Measurements from ENCODE around the gene CROCC2.

Gene CROCC2

DNA sequence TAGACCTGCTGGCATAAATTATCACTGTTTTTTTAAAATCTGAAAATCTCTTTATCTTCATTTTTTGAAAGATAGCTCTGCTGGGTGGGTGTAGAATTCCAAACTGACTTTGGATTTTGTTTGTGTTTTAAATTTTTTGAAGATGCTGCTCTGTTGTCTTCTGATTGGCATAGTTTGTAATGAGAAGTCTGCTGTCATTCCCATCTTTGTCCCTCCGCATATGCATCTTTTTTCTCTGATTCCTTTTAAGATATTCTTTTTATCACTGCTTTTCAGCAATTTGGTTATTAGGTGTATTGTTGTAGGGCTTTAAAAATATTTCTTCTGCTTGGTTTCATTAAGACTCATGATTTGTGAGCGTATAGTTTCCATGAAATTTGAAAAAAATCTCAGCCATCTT, 99.4 kb downstream of the CROCC2 start:
- DNase-seq = no peak

DNA sequence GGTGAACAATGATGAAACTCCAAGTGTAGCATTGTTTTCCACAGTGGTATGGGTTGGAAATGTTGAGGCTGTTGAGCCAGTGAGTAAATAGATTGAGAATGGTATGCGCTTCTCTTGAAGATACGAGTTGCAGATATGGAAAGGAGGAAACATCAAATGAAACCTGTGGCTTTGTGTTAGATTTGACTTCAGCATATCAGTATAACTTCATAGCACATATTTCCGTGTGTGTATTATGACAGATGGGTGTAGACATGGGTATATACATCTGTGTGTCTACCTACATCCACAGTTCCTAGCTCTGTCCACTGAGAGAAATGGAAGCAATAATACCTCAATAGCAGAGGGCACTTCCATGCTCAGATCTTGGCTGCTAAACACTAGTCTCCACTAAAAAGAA, 100.3 kb downstream of the CROCC2 start:
- no peak for DNase-seq

DNA sequence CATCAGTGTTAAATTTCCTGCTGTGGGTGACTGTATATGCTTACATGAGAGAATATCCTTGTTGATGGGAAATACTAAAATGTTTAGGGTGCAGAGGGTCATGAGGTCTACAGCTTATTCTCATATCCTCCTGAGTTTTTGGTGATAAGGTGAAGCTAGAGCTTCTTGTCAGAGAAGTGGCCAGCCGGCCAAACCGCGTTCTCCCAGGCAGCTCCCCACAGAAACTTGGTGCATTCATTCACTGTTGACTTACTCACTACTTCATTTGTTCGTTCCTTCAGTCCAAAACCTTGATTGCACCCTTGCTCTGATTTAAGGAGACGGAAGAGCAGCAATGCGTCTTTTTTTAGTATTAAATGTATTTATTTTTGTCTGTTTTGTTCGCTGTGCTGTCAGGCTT, 101.0 kb downstream of the CROCC2 start:
- no peak for DNase-seq

DNA sequence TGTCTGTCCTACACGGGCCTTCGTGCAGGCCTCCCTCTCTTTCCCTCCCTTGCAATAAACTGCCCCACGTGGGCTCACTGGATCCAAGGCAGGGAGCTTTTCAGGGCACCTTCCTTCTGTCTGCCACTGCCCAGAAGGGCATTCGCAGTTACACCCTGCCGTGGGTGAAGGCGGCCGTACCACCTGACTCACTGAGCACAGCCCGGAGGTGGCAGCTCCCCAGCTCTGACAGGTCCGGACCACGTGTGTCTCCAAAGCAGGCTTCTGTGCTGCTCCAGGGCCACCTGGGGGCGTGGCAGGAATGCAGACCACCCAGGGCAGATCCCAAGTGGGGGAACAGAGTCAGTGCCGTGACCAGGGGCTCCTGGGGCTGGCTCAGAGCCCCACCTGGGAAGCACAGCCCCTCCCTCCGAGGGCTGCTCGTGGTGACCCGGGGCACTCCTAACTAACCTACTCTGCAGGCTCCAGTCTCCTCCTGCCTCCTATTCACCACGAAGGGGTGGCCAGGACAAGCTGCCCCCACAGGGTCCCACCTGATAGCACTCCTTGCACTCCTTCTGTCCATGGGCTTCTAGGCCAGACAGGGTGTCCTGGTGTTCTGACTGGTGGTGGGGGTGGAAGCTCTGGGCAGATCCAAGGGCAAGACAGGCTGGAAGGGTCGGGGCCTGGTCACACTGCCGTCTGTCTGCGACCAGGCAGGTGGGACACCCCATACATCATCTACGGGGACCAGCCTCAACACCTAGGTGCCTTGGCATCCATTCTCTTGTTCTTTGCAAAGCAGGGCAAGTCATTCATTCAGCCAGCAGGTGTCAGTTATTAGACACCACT, 102.0 kb downstream of the CROCC2 start:
- DNase-seq = no peak

DNA sequence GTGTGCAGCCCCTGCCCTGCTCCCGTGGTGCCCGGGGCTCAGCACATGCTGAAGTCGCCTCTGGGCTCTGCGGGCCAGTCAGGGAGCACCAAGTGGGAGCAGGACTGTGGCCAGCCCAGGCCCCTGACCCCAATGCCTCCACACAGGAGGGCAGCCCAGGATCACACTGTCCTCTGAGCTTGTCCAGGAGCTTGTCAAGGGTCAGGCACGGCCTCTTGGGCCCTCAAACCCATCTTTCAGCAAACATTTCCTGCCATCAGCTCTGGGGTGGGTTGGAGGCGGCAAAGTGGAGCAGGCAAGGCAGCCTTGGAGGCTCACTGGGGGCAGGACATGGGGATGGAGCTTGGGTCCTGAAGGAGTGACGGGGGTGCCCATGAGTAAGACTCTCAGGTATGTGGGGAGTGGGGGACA, 102.6 kb downstream of the CROCC2 start:
- no peak for DNase-seq

DNA sequence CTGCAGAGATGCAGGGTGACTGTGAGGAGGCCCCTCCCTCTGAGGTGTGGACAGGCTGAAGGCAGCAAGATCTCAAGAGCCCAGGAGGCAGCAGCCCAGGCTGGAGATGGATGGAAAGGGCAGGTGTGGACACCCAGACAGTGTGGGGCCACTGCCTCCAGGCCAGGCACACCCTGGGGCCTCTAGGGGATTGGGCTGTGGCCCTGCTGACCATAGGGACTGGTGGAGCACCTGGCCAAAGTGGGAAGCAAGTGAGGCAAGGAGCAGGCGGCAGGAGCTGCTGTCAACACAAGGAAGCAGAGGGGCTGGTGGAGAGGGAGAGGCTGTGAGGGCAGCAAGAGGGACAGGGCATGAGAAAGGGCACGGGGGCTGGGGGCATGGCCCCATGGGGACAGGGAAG, 103.1 kb downstream of the CROCC2 start:
- no peak for DNase-seq

DNA sequence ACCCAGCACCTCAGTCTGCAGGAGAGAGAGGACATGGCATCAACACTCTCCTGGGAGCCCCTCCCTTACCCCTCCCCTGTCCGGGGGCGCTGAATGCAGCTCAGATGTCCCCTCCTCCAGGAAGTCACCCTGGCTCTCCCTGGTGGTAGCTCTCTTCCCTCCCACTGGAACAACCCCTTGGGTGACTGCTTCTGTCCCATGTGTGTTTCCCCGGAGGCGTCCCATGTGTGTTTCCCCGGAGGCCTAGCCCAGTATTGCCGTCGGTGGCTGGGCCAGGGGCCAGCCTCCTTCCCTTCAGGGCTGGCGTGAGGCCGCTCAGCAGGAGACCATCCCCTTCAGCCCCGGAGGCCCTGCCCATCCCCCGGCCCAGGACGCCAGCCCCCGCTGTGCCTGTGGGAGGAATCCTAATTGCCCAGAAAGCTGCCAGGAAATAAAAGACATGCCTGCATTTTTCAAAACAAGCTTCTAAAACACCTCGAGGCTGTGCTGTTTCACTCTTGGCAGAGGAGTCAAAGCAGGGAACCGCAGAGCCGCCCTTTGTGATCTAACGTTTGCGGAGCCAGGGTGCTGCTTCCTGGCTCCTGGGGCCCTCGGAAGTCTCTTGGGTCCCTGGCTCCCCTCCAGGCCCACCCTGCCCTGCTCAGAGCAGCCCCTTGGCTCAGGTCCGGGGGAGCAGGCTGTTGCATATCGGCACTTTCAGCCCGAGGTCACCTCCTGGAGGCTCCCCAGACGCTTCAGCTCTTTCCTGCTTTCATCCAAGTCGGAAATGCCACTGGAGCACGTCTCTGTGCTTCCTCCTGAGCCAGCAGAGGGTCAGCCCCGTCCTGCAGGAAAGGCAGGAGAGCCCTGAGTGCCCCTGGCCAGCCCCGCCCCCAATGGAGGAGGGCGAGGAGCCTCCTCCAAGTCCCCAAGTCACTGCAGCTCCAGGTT, 103.7 kb downstream of the CROCC2 start:
- peak; percentile 84 for DNase-seq

DNA sequence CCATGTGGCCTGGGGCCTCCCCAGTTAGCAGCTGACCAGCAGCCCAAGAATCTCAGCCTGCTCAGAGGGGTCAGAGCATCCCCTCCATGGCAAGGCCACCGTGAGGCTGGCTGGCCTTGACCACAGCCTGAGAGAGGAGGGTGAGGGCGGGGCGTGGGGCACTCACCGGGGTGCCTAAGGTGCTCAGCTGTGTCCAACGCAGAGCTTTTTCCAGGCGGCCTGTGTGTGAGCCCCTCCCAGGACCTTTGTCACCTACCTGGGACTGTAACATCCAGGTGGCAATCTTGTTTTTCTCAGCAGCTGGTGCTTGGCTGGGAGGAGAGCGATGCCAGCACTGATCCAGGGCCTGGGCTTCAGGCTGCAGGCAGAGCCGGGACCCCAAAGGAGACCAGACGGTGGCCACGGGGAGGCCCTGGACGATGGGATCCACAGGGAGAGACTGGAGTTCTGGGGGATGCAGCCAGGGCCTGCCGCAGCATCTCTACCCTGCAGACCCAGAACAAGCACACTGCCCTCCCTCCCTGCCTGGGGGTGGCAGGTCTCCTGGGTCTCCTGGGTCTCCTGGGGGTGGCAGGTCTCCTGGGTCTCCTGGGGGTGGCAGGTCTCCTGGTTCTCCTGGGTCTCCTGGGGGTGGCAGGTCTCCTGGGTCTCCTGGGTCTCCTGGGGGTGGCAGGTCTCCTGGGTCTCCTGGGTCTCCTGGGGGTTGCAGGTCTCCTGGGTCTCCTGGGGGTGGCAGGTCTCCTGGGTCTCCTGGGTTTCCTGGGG, 104.6 kb downstream of the CROCC2 start:
- DNase-seq = no peak

DNA sequence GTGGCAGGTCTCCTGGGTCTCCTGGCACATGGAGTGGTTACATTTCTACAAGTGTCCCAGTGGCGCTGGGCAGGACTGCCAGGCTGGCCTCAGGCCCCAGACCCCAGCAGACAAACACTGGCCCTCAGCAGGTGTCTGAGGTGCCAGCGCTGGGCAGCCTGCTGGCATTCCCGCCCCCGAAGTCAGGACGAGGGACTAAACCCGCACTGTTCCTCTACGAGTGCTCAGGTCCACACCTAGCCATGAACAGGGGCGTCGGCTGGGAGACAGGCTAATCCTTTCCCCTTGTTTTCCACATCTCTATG, 105.1 kb downstream of the CROCC2 start:
- no peak for DNase-seq

DNA sequence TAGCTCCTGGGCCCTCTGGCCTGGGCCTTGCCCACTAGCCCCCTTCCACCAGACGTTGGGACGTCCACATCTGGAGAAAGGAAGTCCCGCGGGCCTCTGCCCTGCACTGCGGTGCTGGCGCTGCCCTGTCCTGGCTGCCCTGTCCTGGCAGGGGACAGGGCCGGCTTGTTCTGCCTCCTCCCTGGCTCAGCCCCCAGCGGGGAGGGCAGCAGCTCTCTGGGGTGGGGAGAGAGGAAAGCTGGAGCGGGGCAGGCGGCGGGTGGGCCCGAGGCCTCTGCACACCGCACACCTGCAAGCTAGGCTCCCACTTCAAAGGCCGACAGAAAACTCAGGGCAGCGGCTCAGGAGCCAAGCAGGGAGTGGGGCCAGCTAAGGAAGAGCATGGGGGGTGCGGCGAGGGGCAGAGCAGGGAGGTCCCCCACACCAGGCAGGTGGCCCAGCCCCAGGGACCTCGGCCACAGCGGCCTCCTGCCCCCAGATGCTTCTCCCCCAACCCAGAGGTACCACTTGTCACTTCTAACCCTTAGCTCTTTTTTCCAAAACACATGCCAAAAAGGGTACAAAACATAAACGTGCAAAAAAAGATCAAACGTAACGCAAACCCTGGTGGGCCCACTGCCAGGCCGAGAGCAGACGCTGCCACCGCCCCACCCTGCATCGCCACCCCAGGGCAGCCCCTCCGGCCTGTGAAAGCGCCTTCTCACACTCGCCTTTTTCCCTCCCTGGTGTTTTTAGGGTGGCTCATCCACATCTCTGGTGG, 105.8 kb downstream of the CROCC2 start:
- DNase-seq = no peak

DNA sequence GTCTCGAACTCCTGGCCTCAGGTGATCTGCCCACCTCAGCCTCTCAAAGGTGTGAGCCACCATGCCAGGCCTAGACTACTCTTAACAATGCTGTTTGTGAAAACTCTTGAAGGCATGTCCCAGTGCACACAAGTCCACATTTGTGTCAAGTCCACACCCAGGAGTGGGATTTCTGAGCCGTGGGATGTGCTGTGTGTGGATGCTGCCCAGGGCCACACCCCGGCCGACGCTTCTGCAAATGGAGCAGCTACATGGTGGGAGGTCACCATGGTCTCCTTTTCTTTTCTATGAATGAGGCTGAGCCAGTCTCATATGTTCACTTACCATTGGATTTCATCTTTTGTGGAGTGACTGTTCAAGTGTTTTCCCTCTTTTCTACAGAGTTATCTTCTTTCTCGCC, 108.1 kb downstream of the CROCC2 start:
- DNase-seq = no peak

DNA sequence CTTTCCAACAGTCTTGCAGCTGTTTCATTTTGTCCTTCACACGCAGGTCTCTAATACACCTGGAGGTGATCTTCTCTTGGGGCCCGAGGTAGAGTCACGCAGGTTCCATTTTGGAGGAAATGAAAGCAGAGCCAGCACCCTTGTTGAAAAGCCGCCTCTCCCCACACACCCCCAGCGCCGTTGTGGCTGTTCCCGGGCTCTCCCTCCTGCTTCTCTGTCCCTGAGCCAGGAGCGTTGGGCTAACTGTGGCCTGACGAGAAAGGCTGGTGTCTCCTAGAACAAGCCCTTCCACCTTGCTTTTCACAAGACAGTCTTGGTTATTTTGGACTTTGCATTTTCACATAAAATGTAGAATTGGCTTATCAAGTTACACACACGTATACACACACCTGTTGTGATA, 108.6 kb downstream of the CROCC2 start:
- DNase-seq = no peak

DNA sequence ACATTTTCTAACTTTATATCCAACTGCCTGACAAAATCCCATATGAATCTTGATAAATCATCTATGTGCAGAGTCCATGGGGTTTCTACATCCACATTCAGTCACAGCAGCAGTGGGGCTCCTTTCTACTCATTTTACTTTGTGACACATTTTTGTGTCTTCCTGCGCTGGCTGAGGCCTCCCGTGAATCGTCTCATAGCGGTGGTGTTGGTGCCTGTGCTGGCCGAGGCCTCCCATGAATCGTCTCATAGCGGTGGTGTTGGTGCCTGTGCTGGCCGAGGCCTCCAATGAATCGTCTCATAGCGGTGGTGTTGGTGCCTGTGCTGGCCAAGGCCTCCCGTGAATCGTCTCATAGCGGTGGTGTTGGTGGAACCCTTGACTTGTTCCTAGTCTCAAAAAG, 109.3 kb downstream of the CROCC2 start:
- DNase-seq = no peak

DNA sequence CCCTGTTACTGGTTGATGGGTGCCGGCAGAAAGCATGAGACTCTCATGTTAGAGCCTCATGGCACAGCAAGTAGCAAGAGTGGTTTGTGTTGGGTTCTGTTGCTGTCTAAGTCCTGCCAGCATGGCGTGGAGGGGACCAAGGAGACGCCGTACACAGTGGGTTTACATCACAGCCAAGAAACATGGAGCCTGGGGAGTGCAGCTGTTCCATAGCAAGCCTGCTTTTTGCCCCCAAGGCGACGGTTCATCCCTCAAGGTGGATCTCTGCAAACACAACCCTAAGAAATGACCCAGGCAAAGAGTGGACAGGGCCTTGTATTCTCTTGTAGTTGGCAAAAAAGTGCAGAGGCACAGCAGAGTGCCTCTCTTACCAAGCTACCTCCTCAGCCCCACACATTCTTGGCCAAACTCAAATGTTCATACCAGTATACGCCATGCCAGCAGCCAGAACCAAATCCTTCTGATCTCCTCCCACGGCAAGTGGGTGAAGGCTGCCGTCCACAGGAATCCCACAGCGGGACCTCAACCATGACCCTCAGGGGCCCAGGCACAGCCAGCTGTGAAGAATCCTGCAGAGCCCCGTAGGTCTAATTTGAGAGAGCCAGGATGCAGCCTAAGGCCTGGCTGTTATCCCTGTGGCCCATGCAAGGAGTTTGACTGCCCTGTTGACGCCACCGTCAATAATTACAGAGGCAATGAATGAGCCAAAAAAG, 111.2 kb downstream of the CROCC2 start:
- no peak for DNase-seq

DNA sequence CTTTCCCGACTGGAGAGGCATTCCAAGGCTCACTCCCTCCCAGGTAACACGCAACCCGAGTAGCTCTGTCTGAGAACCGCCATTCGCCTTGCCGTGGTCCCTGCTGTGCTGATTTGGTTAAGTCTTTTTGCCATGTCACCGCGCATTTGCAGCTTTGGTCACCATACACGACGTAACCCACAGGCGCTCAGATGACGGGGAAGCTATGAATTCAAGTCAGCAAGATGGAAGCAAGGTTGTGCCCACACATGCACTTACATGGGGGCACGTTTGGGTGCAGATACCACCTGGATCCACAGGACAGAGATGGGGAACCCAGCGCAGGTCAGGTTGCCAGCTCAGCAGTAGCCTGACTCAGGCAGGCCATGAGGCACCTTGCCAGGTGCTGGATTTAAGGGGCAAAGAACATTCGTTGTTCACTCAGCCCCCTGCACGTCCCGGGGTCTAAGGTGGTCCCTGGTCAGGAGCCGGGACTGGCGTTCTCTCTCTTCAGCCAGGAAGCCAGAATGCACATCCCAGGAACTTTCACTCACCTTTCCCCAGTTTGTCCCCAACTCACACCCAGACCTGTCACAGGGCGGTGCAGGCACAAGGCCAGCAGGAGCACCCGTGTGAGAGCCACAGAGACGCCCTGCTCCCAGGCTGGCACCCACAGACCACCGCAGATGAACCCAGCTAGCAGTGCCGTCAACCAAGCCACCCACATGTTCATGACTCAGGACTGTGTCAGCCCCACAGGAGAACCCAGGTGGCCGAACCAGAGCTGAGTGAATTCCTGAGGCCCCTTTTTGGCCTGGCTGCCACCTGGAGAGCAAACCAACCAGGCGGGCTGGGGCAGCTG, 112.1 kb downstream of the CROCC2 start:
- no peak for DNase-seq

DNA sequence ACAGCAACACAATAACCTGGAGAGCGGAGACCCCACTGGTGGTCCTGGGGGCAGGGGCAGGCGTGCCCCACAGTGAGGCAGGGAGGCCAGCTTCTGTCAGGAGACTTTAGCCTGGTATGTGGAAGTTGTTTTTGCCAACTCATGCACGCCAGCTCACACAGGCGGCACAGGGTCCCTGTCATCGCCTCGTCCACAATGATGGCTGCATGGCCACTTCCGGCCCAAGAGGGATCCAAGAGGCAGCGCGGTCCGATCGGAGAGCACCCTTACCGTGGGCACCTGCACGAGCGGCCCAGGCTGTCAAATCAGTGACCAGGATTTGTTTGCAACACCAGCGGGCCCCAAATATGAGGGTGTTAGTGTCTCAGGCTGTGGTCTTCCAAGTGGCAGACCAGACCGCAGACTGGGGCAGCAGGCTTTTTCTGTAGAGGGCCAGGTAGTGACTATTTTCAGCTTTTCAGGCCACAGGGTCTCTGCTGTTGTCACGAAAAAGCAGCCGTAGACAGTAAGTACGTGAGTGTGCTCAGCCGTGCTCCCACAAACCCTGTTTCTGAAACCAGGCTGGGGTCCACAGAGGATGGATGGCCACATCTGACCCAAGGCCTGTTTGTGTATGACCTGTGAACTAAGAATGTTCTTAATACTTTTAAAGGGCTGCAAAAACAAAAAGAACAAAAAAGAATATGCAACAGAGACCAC, 113.5 kb downstream of the CROCC2 start:
- DNase-seq = no peak

DNA sequence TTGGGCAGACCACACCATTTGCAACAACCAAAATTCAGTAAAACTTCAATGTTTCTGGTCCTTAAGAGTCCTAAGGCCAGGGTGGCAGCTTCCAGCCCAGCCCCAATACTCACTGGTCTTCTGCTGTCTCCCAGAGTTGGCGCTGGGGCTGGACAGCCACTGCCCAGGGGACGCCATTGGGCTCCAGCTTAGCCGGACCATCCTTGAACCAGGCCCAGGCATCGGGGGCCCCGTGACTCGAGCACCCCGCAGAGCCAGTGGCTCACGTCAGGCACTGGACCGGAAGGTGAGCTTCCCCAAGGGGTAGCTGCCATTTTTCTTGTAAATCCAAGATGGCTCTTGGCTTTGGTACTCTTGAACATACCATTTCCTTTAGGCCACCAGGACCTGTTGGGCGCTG, 114.1 kb downstream of the CROCC2 start:
- DNase-seq = no peak

DNA sequence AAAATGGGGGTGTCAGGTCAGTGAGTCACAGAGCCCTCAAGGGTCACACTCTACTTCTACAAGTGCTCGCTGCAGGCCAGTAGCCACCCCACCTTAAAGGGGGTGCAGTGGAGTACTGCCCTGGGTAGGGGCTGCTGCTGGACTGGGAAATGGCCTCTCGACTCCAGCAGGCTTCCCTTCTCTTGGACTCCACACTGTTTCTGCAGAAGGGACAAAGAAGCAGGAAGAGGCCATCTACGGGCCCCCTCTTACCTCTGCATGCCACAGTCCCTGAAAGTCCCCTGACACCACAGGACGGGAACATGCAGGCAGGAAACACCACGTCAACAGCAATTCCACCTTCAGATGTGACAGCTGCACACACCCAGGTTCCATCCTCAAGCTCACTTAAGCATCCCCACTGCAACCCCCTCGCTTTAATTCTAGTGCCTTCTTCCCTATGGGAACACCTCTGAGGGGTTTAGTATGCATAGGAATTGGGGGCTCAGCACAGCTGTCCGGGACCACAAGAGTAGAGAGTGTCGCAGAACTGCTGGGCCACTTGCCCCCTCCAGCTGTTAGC, 114.6 kb downstream of the CROCC2 start:
- no peak for DNase-seq

DNA sequence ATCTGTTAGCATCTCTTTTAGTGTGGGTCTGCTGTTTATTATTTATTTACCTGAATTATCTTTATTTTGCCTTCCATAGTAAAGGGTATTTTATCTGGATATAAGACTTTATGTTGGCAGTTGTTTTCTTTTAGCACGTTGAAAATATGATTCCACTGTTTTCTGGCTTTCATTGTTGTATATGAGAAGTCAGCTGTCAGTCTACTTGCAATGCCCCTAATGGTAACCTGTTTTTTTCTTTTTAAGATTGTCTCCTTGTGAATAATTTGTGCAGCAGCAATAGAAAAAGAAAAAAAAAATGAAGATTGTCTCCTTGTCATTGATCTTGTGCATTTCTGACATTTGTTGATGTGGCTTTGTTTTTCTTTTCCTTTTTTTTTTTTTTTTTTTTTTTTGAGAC, 119.5 kb downstream of the CROCC2 start:
- DNase-seq = no peak

Measured in fibroblast of upper back skin (primary cell).